Stimulated activated CD8-positive, alpha-beta memory T cell treated with anti-CD3 and anti-CD28 coated beads, Interleukin-12 subunit alpha, Interleukin-12 subunit beta, amount 100 ng/mL, for 24 hours (primary cell): ENCODE measurements around the gene CEP55.

ENCODE experiments used
- DNase-seq: peaks from one replicate; pipeline ENCODE4 v3.0.0-alpha.2; 2020; ENCODE audit errors: extremely low read depth

The CEP55 gene

DNA sequence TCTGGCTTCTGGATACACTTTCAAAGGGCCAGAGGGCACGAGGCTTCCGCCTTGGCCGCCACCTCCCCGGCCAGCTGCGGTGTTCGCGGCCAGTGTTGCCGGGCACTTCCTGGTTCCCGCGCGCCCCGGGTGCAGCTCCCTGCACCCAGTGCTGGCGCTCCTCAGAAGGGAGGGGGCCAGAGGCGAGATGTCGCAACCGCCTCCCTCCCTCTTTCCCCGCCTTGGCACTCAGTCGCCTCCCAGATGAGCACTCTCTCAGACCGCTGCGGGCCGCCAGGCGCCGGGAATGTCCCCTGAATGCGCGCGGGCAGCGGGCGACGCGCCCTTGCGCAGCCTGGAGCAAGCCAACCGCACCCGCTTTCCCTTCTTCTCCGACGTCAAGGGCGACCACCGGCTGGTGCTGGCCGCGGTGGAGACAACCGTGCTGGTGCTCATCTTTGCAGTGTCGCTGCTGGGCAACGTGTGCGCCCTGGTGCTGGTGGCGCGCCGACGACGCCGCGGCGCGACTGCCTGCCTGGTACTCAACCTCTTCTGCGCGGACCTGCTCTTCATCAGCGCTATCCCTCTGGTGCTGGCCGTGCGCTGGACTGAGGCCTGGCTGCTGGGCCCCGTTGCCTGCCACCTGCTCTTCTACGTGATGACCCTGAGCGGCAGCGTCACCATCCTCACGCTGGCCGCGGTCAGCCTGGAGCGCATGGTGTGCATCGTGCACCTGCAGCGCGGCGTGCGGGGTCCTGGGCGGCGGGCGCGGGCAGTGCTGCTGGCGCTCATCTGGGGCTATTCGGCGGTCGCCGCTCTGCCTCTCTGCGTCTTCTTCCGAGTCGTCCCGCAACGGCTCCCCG lies 70.2 kb downstream of the CEP55 start, which contains the start of gene FFAR4:
FFAR4 (plus strand) TSS at position 231 of the 842 bp plus-strand sequence; CDS start at position 287, 56 bp downstream.
- no peak for DNase-seq

DNA sequence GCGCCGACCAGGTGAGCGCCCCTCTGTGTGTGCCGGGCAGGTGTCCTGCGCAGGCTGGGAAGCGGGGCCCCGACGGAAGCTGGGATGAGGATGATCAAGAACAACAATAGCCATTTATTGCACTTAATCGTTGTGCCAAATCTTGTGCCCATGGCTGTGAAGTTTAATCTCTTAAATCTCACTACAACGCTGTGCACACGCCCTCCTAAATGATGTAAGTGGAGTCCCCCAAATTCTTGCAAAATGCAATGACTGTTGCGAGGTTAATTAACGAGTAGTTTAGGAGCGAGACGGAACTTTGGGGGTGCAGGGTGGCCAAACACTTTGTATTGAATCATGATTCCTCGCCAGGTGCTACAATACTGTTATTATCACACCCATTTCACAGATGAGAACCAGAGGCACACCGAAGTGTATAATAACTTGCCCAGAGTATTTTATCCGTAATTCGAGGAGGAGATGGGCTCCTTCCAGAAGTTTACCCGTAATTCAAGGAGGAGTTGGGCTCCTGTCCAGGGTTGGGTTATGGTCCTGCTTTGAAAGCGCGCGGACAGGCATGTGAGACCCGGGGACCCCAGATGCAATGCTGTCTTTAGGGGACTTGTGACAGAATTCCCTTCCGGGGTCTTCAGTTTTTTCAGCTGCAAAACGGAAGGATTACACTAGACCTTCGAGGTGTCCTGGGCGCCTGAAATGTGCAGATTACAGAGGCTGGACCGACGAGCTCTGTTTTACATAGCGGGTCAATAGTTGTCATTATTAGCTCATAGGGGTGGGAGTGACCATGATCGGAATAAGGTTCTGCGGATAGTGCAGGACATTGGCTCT lies 71.1 kb downstream of the CEP55 start:
- no peak for DNase-seq

DNA sequence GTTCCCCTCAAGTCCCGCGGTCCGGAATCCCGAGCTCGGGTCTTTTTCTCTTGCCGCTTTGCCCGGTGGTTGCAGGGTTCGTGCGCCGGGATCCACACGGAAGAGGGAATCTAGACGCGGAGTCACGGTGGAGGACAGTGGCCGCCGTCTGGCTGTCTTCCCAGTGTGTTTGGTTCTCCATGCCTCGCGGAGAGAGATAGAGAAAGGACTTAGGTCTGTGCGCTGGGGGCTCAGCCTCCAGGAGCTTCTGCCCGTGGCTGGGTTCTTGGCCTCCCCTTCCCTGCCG lies 71.6 kb downstream of the CEP55 start:
- no peak for DNase-seq

DNA sequence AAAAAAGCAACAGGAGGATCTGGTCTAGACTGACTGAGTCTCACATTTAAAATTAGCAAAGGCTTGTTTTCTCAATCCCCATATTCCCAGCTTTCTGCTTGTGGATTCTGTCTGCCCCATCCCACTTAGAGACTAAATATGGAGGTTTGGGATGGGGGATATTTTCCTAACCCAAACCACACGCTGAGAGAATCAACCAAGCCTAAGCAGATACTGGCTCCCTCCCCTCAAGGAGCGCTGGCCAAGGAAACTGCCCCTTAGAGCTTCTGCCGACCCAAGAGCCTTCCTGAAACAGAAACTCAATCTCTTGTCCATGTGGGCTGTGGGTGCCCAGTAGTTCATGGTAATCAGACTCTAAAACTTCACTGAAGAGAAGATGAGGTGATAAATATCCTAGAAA lies 74.0 kb downstream of the CEP55 start:
- no peak for DNase-seq

DNA sequence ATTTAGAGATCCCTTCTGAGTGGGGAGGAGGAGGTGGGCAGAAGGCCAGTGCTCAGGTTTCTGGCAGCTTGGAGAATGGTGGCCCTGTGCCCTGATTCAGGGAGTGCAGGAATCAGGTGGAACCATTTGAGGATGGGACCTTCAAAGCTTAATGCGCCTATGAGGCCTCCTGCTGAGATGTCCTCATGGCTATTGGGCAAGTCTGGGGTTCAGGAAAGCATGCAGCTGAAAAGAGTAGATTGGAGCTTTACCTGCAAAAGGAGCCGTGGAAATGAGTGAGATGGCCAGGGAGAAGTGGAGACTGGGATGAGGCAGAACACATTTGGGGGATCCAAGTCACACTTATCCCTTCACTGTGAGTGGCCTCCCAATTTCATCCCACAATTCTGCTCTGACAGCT lies 76.2 kb downstream of the CEP55 start:
- no peak for DNase-seq

DNA sequence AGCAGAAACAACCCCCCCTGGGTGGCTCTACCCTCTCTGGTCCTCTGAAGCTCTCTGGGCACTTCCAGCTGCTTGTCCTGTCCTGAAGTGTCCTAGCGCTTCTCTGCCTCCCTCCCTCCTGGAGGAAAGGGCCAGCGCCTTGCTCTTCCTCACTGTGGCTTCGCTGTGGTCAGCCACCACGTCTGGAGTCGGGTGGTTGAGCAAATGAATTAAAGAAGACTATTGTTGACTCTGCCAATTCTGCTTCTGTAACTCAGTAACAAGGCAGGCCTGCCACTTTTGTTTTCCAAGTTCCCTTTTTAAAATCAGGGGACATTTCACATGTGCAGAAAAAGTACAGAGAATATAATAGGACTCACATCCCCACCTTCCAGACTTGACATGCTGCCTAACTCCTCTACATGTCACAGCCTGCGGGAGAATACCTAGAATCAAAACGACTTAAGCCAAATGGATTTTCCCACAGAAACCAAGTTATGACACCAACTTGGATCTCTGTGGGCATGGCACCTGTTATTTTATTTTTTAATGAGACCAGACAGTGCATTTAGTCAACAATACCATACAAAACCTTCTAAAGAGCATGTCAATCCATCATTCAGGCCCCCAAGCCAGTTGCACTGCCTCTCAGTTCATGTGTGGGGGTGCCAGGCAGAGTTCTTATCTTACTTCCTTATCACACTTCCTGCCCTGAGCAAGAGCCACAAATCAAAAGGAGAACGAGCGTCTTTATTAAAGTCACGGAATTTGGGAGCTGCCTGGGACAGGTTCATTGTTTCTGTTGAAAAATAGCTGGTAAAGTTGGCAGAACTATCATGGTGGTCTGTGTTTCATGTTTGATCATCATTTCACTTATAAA lies 76.9 kb downstream of the CEP55 start:
- no peak for DNase-seq

DNA sequence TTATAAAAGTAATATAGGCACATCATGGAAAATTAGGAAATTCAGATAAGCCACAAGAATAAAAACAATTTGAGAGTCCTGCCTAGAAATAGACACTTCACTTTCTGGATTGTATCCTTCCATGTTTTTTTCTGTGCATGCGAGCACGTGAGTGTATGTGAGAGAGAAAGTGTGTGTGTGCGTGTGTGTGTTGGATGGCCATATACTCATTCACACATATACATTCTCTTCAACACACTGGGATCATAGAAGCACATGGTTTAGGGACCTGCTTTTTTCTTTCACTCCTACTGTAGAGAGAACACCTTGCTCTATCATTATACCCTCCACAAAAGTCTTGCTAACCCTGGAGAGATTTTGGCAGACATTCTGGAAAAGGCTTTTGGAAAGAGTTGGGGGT lies 77.5 kb downstream of the CEP55 start:
- DNase-seq: no peak

DNA sequence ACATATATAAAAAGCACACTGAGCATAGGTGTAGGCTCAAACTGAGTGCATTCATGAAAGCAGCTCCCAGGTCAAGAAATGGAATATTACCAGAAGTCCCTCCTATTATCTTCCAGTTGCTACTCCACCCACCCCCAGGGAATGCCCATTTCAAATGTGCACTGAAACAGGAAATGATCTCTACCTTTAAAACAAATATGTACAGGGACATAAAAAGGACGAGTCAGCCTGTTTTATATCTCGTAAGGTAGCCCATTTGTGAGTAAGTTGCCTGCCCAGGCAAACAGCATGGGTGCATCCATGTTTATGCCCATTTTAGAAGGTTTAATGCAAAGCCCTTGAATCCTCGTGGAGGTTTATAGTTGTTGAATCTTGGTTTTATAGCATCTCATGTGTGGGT lies 80.5 kb downstream of the CEP55 start:
- DNase-seq: no peak

DNA sequence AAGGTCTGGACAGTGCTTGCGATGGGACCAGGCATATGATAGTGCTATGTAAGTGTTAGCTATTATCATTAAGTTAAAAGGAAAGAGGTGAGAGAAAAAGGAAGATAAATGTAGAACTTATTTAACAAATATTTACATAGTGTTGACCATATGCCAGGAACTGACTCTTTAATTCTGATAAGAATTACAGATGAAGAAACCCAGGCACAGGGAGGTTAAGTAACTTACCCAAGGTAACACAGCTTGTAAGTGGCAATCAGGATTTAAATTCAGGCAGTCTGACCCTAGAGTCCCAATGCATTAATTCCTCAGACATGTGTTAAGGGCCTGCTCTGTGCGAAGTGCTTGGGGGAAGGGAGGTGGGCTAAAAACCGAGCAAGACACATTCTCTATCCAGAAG lies 81.2 kb downstream of the CEP55 start:
- DNase-seq: no peak
